ENCODE results near the gene LPCAT4.

DNA sequence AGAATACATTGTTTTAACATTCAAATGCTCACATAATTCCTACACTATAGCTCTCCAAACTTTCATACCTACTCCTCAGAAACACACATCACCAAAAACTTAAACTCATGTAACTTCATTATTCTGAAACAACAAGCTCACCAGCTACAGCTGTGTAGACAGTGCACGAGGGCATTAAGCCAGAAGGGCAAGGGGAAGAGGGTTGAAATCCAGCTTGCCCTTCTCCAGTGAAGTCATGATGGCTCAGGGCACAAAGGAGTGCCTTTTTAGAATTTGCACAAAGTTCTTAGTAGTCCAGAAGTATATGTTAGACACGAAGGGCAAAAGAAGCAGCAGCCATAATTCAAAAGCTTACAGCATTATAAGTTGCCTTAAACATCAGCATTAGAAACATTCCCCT is 38.0 kb downstream of the LPCAT4 start:
- TF ChIP-seq, protein P1, sequence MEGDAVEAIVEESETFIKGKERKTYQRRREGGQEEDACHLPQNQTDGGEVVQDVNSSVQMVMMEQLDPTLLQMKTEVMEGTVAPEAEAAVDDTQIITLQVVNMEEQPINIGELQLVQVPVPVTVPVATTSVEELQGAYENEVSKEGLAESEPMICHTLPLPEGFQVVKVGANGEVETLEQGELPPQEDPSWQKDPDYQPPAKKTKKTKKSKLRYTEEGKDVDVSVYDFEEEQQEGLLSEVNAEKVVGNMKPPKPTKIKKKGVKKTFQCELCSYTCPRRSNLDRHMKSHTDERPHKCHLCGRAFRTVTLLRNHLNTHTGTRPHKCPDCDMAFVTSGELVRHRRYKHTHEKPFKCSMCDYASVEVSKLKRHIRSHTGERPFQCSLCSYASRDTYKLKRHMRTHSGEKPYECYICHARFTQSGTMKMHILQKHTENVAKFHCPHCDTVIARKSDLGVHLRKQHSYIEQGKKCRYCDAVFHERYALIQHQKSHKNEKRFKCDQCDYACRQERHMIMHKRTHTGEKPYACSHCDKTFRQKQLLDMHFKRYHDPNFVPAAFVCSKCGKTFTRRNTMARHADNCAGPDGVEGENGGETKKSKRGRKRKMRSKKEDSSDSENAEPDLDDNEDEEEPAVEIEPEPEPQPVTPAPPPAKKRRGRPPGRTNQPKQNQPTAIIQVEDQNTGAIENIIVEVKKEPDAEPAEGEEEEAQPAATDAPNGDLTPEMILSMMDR (IDR thresholded peaks at IDR 0.05 in 2 of 3, conservative IDR thresholded peaks at IDR 0.05 in 1 of 3; ENCODE audit: borderline replicate concordance in 1 of 3, insufficient read depth in 1 of 3, low read depth in 2 of 3, low read length in 2 of 3), result no peak
- TF ChIP-seq, protein P2, sequence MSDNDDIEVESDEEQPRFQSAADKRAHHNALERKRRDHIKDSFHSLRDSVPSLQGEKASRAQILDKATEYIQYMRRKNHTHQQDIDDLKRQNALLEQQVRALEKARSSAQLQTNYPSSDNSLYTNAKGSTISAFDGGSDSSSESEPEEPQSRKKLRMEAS (IDR thresholded peaks at IDR 0.05), result no peak
- no peak for TF ChIP-seq RAD21 (IDR thresholded peaks at IDR 0.05; ENCODE audit: low read depth)
- TF ChIP-seq, protein P3, sequence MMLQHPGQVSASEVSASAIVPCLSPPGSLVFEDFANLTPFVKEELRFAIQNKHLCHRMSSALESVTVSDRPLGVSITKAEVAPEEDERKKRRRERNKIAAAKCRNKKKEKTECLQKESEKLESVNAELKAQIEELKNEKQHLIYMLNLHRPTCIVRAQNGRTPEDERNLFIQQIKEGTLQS (IDR thresholded peaks at IDR 0.05), result no peak
